Esophagus muscularis mucosa (tissue), 3 donors: ENCODE measurements around the gene SORCS2.

Source experiments
- POLR2AphosphoS5 ChIP-seq, 2 donors: sonication (generic); formaldehyde crosslinking; IDR thresholded peaks; one replicate each; pipeline ENCODE4 v1.6.1; 2017; ENCODE audit warnings: antibody characterized with exemption in 2 of 2
- TF ChIP-seq, protein P1 (sequence below), 3 experiments: fragments of 200-600 bp in 2 of 3; fragments of 450-650 bp in 1 of 3; sonication (generic) in 2 of 3; IDR thresholded peaks; one replicate each; pipeline ENCODE4 v1.5.1; 2017 to 2019; ENCODE audit warnings: antibody characterized with exemption in 3 of 3, mild to moderate bottlenecking in 2 of 3, moderate library complexity in 1 of 3

DNA sequence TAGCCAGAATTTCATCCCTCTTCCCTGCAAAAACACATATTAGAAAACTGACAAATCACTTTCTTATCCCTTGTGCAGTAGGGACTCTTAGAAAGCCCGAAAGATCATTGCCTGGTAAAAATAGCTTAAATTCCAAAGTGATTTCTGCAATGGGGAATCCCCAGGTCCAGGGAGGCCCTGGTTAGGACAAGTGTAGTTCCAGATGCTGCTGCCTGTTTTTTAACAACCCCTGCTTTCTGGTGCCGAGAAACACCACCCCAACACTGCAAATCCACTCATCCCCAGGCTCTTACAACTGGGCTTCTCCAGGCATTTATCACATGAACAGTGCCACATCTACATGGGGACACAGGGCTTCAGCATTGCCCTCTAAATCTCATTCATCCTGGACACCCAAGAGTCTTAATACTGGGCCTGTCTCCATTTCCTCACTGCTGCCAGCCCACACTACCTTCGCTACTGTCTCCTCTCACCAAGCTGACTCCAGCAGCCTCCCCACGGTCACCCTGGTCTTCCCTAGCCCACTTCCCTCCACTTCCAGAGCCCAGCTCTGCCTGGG, 354.6 kb downstream of the SORCS2 start:
- TF ChIP-seq, protein P1, sequence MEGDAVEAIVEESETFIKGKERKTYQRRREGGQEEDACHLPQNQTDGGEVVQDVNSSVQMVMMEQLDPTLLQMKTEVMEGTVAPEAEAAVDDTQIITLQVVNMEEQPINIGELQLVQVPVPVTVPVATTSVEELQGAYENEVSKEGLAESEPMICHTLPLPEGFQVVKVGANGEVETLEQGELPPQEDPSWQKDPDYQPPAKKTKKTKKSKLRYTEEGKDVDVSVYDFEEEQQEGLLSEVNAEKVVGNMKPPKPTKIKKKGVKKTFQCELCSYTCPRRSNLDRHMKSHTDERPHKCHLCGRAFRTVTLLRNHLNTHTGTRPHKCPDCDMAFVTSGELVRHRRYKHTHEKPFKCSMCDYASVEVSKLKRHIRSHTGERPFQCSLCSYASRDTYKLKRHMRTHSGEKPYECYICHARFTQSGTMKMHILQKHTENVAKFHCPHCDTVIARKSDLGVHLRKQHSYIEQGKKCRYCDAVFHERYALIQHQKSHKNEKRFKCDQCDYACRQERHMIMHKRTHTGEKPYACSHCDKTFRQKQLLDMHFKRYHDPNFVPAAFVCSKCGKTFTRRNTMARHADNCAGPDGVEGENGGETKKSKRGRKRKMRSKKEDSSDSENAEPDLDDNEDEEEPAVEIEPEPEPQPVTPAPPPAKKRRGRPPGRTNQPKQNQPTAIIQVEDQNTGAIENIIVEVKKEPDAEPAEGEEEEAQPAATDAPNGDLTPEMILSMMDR (IDR thresholded peaks at IDR 0.05), result no peak
- no peak for TF ChIP-seq POLR2AphosphoS5 (IDR thresholded peaks at IDR 0.05)
